ENCODE data around the gene XRN2. TPM values are rescaled to one million over a fixed set of nuclear protein-coding genes. Genes with fewer than 3 reads are reported as not detected.

Gene XRN2
- total RNA-seq, 4 donors from 2014 or later: 60.5 to 116 (median 68.6) TPM

DNA sequence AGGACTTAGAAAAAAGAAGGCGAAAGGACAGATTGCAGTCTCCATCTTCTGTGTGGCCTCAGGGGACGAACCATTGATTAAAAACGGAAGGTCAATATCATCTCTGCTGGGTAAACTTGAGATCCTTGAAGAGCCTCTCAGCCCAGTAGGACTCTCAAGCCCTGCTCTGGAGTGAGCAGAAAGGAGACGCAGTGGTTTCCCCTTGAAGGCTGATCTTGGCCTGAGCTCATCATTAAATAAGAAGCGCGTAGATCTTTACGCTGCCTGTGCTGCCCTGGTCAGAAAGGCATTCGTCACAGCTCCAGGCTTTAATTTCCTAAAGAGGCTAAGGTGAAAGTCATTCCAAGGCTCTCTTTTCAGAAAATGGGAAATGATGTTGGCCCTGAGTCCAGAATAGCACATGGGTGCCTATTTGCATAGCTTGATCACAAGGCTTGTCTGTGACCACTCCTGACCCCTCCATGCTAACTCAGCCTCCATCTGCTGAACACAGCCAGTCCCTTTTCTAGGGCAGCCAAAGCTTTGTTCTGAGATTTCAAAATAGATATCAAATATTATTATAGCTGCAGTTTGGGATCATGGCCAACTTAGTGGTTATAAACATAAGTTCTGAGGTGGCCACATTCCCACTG is 29.3 kb upstream of the XRN2 start:
- TF ChIP-seq, protein P1, sequence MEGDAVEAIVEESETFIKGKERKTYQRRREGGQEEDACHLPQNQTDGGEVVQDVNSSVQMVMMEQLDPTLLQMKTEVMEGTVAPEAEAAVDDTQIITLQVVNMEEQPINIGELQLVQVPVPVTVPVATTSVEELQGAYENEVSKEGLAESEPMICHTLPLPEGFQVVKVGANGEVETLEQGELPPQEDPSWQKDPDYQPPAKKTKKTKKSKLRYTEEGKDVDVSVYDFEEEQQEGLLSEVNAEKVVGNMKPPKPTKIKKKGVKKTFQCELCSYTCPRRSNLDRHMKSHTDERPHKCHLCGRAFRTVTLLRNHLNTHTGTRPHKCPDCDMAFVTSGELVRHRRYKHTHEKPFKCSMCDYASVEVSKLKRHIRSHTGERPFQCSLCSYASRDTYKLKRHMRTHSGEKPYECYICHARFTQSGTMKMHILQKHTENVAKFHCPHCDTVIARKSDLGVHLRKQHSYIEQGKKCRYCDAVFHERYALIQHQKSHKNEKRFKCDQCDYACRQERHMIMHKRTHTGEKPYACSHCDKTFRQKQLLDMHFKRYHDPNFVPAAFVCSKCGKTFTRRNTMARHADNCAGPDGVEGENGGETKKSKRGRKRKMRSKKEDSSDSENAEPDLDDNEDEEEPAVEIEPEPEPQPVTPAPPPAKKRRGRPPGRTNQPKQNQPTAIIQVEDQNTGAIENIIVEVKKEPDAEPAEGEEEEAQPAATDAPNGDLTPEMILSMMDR (IDR thresholded peaks at IDR 0.05): no peak
- DNase-seq (ENCODE audit: low spot score) (no peak), ATAC-seq (ENCODE audit: low FRiP score) (no peak)

DNA sequence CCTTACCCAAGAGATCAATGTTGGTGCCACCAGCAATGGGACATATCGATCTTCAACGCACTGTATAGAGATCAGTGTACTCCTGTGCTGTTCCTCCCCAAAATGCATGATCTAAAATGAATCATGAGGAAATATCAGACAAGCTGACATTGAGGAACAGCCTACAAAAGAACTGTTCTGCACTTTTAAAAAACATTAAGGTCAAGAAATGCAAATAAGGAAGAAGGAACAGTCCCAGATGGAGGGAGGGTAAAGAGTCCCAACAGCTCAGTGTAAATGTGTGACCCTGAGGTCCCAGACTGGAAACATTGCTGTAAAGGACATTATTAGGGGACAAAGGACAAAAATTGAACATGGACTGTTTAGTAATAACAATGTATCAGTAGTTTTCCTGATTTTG is 24.3 kb upstream of the XRN2 start:
- TF ChIP-seq, protein P1 (IDR thresholded peaks at IDR 0.05): no peak
- ATAC-seq (ENCODE audit: low FRiP score): no peak
- no peak for DNase-seq (ENCODE audit: low spot score)

DNA sequence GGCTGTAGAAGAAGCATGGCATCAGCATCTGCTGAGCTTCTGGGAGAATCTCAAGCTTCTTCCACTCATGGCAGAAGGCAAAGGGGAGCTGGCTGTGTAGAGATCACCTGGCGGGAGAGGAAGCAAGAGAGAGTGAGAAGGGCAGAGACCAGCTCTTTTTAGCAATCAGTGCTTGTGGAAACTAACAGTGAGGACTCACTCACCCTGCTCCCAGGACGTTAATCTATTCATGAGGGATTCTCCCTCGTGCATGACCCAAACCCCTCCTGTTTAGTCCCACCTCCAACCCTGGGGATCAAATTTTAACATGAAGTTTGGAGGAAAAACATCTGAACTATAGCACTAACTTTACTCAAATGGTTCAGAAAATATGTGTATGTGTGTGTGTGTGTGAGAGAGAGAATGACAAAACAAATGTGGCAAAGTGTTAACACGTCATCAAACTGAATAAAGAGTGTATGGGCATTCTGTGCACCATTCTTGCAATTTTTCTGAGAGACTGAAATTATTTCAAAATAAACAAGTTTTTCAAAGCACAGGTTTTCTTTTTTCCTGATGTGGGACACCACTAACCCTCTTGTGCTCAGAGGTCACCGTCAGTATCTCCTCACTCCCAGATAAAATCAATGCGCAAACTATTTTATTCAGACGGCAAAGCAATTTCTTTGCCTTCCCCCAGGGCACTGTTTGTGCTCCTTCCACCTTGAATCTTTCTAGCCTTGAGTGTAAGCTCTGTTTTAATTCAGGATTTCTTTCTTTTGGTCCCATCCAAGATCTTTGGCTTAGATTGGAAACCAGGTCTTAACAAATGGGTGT is 23.2 kb upstream of the XRN2 start:
- ATAC-seq (ENCODE audit: low FRiP score): no peak

DNA sequence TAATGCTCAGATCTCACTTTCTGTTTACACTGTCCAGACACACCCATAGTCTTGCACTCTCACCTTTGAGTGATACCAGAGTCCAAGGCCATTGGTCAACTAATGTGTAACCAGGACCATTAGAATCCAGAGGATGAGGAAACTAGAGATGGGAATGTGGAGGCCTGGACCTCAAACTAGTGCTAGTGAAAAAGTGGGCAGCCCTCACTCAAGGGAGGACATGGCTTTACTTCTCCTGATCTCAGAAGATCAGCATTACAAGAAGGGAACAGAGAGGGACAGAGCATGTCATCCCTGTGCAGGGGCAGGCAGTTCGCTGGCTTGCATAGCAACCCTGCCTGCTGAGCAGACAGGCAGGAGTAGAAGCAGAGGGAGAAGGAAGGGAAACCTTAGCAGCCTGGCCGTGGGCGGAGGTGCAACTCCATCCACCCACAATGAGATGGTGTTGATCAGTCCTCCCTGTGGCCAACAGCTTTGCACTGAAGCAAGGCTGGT is 22.6 kb upstream of the XRN2 start:
- ATAC-seq (ENCODE audit: low FRiP score) (no peak), DNase-seq (ENCODE audit: low spot score) (no peak)
- TF ChIP-seq, protein P1 (IDR thresholded peaks at IDR 0.05): no peak

More for the DNA sequence above, 23.2 kb upstream of the XRN2 start:
- TF ChIP-seq, protein P1 (IDR thresholded peaks at IDR 0.05): no peak
- no peak for DNase-seq (ENCODE audit: low spot score)

DNA sequence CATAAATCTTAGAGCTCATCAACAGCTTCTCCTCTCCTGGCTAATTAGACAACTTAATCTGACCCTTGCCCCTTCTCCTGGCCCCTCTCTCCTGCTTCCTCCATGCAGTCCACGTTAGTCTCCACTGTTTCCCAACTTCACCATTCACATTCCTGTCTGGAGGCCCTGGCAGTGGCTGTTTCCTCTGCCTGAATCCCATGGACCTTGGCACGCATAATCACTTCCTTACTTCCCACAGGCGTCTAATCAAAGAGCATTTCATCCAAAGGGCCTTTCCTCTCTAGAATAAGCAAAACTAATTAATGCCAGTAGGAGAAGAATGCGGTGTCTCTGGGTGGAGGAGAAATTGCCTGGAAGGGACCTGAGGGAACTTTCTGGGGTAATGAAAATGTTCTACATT is 16.4 kb upstream of the XRN2 start:
- ATAC-seq (ENCODE audit: low FRiP score) (no peak), DNase-seq (ENCODE audit: low spot score) (no peak)
- TF ChIP-seq, protein P1 (IDR thresholded peaks at IDR 0.05): no peak

DNA sequence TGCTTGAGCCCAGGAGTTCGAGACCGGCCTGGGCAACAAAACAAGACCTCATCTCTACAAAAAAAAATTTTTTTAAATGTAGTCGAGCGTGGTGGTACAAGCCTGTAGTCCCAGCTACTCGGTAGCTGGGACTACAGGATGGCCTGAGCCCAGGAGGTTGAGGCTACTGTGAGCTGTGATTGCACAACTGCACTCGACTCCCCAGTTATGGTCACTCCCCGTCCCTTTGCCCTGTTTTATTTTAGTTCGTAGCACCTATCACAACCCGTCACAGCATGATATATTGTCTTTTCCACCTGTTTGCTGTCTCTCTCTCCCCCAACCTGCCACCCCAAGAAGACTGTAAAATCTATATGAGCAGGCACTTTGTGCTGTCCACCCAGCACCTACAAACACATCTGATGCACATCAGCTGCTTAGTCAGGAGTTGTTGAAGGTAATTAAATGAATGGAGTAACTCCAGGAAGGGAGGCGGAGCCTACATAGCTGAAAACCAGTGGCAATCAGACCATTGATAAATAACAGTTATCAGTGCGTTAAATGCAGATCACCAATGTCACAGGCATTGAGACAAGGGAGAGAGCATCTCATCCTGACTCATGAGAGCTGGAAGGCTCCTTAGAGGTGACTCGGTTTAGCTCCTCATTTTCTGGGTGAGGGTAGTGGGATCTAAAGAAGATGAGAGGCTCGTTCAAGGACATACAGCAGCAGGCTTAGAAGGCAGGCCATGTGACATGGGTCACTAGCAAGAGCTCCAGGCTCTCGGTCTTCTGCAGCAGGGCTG is 14.4 kb upstream of the XRN2 start:
- ATAC-seq (ENCODE audit: low FRiP score) (no peak), DNase-seq (ENCODE audit: low spot score) (no peak)
- TF ChIP-seq, protein P1 (IDR thresholded peaks at IDR 0.05): no peak
